ENCODE data around the gene RNF214. TPM values are rescaled to one million over a fixed set of nuclear protein-coding genes. Genes with fewer than 3 reads are reported as not detected.

Gene RNF214
- total and polyA plus RNA-seq, 2 of the 4 experiments (the other 2 are of a cell fraction) = 7.9 to 14.8 TPM

DNA sequence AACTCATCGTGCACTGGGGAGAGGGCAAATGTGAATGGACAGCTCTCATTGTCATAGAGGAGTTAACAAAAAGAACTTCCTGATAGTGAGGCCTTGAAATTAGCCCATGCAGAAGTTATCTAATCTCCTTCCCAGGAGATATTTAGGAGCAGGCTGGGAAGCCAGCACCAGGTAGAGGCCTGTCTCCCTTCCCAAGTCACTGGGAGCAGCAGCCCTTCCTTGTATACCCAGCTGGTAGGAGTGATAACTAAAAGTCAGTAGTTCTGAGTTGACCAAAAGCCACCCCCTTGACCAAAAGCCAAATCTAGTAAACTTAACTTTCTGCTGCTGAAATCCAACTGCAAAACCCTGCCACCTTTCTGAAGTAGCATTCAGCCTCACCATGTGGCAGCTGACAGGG, 57.3 kb downstream of the RNF214 start:
- no CpG with 5 or more reads among the region's 1 CpG for WGBS, 2 experiments (ENCODE audit: extremely low coverage in 2 of 2, insufficient read length in 1 of 2)
- no peak overlapping the region for H2AFZ ChIP-seq (replicated peaks; ENCODE audit: low read length, poor library complexity)
- TF ChIP-seq RFX5 (IDR thresholded peaks at IDR 0.05; ENCODE audit: low read depth, low read length) = no peak
- TF ChIP-seq, protein P1, sequence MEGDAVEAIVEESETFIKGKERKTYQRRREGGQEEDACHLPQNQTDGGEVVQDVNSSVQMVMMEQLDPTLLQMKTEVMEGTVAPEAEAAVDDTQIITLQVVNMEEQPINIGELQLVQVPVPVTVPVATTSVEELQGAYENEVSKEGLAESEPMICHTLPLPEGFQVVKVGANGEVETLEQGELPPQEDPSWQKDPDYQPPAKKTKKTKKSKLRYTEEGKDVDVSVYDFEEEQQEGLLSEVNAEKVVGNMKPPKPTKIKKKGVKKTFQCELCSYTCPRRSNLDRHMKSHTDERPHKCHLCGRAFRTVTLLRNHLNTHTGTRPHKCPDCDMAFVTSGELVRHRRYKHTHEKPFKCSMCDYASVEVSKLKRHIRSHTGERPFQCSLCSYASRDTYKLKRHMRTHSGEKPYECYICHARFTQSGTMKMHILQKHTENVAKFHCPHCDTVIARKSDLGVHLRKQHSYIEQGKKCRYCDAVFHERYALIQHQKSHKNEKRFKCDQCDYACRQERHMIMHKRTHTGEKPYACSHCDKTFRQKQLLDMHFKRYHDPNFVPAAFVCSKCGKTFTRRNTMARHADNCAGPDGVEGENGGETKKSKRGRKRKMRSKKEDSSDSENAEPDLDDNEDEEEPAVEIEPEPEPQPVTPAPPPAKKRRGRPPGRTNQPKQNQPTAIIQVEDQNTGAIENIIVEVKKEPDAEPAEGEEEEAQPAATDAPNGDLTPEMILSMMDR (conservative IDR thresholded peaks at IDR 0.05; ENCODE audit: low read depth, low read length) = no peak
- no peak for TF ChIP-seq POLR2A (IDR thresholded peaks at IDR 0.05; ENCODE audit: low read depth, low read length)
- no peak overlapping the region for H2BK120ac ChIP-seq (ENCODE audit: low read depth, low read length)
- H3K56ac ChIP-seq (ENCODE audit: extremely low read depth, insufficient read depth, low read length) = no peak overlapping the region
- intact Hi-C loops (cut with micrococcal nuclease) (no loop called here), in situ Hi-C loops (cut with MboI; ENCODE audit: low sequenced_read_pairs) (no loop called here), dilution Hi-C loops (cut with HindIII; ENCODE audit: low sequenced_read_pairs, unreplicated experiment) (no loop called here)
- no peak overlapping the region for H3K9ac ChIP-seq (ENCODE audit: low read depth, low read length)
- H3K18ac ChIP-seq (ENCODE audit: low read depth, low read length) = no peak overlapping the region
- no peak overlapping the region for H4K8ac ChIP-seq (ENCODE audit: low read depth in 2 of 2, low read length in 2 of 2)
- CTCF ChIA-PET = no interaction called here
- no peak overlapping the region for H3K23ac ChIP-seq (ENCODE audit: low read depth, low read length)
- BruUV-seq (replicated peaks) = no TSS peak
- POLR2A ChIA-PET (ENCODE audit: unreplicated experiment) = interaction anchor here (0.6 kb wide), 1 partner anchor 165 kb away, joined by 3 read pairs; no protein-coding TSS in a partner anchor
- no peak overlapping the region for H3K14ac ChIP-seq (replicated peaks; ENCODE audit: low read depth, low read length)
- H3K4me1 ChIP-seq (ENCODE audit: control insufficient read depth, insufficient read depth, low read length) = no peaks in the 10 kb centered on the region
- no peak overlapping the region for H2AK5ac ChIP-seq (ENCODE audit: low read depth, low read length)
- H3K27me3 ChIP-seq (ENCODE audit: control insufficient read depth, insufficient read depth, low read length) = no peaks in the 10 kb centered on the region
- H2BK15ac ChIP-seq (ENCODE audit: low read depth, low read length) = no peak overlapping the region
- H3K9me1 ChIP-seq (ENCODE audit: insufficient read depth, low read length) = peaks cover 10% of the 10 kb centered on the region
- H3K4ac ChIP-seq (ENCODE audit: low read depth, low read length) = no peak overlapping the region
- no peak overlapping the region for H3K27ac ChIP-seq (ENCODE audit: insufficient read depth, low read length)
- DNase-seq = no peak
- H4K20me1 ChIP-seq (ENCODE audit: insufficient read depth, low read length) = no peaks in the 10 kb centered on the region
- no peak overlapping the region for H4K91ac ChIP-seq (ENCODE audit: insufficient read depth, low read depth, low read length)
- ATAC-seq (ENCODE audit: low read depth) = no peak
- H4K5ac ChIP-seq (ENCODE audit: low read depth, low read length) = no peak overlapping the region
- no peak overlapping the region for H2BK20ac ChIP-seq (ENCODE audit: low read depth, low read length)
- peaks cover 50% of the 10 kb centered on the region for H3K36me3 ChIP-seq (ENCODE audit: control insufficient read depth, insufficient read depth, low read length)
- no peak overlapping the region for H2AK9ac ChIP-seq (replicated peaks; ENCODE audit: low read depth, low read length, poor library complexity)
- no peak overlapping the region for H3K4me2 ChIP-seq (ENCODE audit: low read depth, low read length)
- no peak overlapping the region for H3K4me3 ChIP-seq (ENCODE audit: insufficient read depth, low read depth, low read length)
- H3K9me3 ChIP-seq (ENCODE audit: control insufficient read depth, insufficient read depth, low read length) = no peaks in the 10 kb centered on the region
- H2BK5ac ChIP-seq (ENCODE audit: low read depth, low read length, poor library complexity, severe bottlenecking) = no peak overlapping the region
- no peaks in the 10 kb centered on the region for H3K79me1 ChIP-seq (ENCODE audit: low read depth in 1 of 2, low read length in 2 of 2)
